Tibial artery (tissue), 4 donors: ENCODE measurements around the gene MIPOL1.
"Not testable (repeated sequence)": the region's sequence is repeated elsewhere in the genome, so short reads cannot be mapped to it uniquely, and the experiment has no call there.

ENCODE experiments used
- DNase-seq, 2 donors: peaks; one replicate each; pipeline ENCODE4 v3.0.0-alpha.2; 2019
- H3K27ac ChIP-seq, 2 donors: fragments of 200-600 bp; sonication (generic) in 1 of 2; 1 replicate in 1 of 2; 2 replicates in 1 of 2; pipeline ENCODE4 v1.5.1; 2018 to 2019; ENCODE audit warnings: mild to moderate bottlenecking in 1 of 2
- H3K27me3 ChIP-seq, 2 donors: fragments of 200-600 bp; sonication (generic) in 1 of 2; one replicate each; pipeline versions ENCODE4 v1.5.1 to v1.6.0; 2016 to 2019
- H3K36me3 ChIP-seq, 3 donors: fragments of 200-600 bp; sonication (generic) in 2 of 3; one replicate each; pipeline ENCODE4 v1.5.1; 2016 to 2019; ENCODE audit warnings: mild to moderate bottlenecking in 2 of 3
- H3K4me1 ChIP-seq, 4 donors: fragments of 200-600 bp; sonication (generic) in 2 of 4; 1 replicate in 3 of 4; 2 replicates in 1 of 4; pipeline ENCODE4 v1.5.1; 2016 to 2019
- H3K4me3 ChIP-seq, 2 donors: fragments of 200-600 bp; sonication (generic) in 1 of 2; 1 replicate in 1 of 2; 2 replicates in 1 of 2; pipeline ENCODE4 v1.5.1; 2018 to 2019; ENCODE audit warnings: mild to moderate bottlenecking in 2 of 2
- H3K9me3 ChIP-seq, 3 donors: fragments of 200-600 bp; sonication (generic) in 1 of 3; one replicate each; pipeline ENCODE4 v1.5.1; 2016 to 2019
- intact Hi-C: fragments of 100-400 bp; cut with DNase I; formaldehyde crosslinking; loops from one replicate; pipeline ENCODE4 v1.15.0; 2023; ENCODE audit warnings: low total_unique reads
- TF ChIP-seq, protein P1 (sequence below), 2 experiments: fragments of 200-600 bp in 1 of 2; fragments of 450-650 bp in 1 of 2; IDR thresholded peaks; one replicate each; pipeline ENCODE4 v1.5.1; 2017 to 2019; ENCODE audit warnings: antibody characterized with exemption in 2 of 2, mild to moderate bottlenecking in 1 of 2, moderate library complexity in 1 of 2

Gene MIPOL1

DNA sequence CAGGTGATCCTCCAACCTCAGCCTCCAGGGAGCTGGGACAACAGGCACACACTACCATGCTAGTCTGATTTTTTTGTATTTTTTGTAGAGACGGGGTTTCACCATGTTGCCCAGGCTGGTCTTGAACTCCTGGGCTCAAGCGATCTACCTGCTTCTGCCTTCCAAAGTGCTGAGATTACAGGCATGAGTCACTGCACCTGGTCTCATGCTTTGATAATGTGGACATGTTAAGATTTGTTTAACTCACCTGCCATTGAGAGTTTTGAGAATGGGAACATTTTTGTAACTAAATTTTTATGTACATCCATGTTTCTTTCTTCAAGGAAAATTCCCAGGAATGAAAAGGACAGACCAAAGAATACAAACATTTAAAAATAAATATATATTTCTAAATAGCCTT is 121.2 kb downstream of the MIPOL1 start:
- no peak overlapping the region for H3K4me3 ChIP-seq
- TF ChIP-seq, protein P1, sequence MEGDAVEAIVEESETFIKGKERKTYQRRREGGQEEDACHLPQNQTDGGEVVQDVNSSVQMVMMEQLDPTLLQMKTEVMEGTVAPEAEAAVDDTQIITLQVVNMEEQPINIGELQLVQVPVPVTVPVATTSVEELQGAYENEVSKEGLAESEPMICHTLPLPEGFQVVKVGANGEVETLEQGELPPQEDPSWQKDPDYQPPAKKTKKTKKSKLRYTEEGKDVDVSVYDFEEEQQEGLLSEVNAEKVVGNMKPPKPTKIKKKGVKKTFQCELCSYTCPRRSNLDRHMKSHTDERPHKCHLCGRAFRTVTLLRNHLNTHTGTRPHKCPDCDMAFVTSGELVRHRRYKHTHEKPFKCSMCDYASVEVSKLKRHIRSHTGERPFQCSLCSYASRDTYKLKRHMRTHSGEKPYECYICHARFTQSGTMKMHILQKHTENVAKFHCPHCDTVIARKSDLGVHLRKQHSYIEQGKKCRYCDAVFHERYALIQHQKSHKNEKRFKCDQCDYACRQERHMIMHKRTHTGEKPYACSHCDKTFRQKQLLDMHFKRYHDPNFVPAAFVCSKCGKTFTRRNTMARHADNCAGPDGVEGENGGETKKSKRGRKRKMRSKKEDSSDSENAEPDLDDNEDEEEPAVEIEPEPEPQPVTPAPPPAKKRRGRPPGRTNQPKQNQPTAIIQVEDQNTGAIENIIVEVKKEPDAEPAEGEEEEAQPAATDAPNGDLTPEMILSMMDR (IDR thresholded peaks at IDR 0.05): no peak
- intact Hi-C loops: no loop called here
- no peaks in the 10 kb centered on the region for H3K36me3 ChIP-seq
- H3K4me1 ChIP-seq: no peaks in the 10 kb centered on the region
- no peak for DNase-seq
- no peaks in the 10 kb centered on the region for H3K9me3 ChIP-seq
- no peaks in the 10 kb centered on the region for H3K27me3 ChIP-seq
- H3K27ac ChIP-seq: no peak overlapping the region

DNA sequence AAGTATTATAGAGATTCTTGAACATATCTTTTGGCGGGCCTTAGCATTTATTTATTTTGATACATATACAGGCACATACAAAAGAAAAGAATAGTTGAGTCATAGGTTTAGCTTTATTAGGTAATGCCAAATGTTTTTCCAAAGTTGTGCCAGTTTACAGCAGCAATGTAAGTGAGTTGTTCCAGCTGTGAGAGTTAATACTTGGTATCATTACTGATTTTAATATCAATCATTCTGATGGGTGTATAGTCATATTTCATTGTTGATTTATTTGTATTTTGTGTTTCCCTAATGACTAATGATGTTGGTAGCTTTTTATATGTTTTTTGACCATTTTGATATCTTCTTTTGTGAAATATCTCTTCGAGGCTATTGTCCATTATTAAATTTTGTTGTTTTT is 122.4 kb downstream of the MIPOL1 start:
- intact Hi-C loops: no loop called here
- DNase-seq: no peak
- TF ChIP-seq, protein P1 (IDR thresholded peaks at IDR 0.05): no peak
- no peaks in the 10 kb centered on the region for H3K36me3 ChIP-seq
- no peak overlapping the region for H3K4me3 ChIP-seq
- no peaks in the 10 kb centered on the region for H3K4me1 ChIP-seq
- H3K9me3 ChIP-seq: no peaks in the 10 kb centered on the region
- no peaks in the 10 kb centered on the region for H3K27me3 ChIP-seq
- no peak overlapping the region for H3K27ac ChIP-seq

DNA sequence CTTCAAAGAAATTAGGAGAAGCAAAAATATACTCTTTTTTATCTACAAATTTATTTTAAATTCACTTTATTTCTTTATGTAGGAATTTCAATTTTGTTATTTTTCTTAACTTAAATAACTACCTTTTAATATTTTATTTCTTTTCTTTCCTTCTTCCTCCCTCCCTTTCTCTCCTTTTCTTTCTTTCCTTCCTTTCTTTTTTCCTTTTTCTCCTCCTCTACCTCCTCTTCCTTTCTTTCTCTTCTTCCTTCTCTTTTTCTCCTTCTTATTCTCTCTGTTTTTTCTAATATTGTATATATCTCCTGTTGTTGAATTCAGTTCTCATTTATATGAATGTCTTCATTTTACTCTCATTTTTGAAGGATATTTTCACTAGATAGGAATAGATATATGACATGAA is 127.6 kb downstream of the MIPOL1 start:
- no peak overlapping the region for H3K27ac ChIP-seq
- no peak overlapping the region for H3K4me3 ChIP-seq
- TF ChIP-seq, protein P1 (IDR thresholded peaks at IDR 0.05): no peak
- no peaks in the 10 kb centered on the region for H3K27me3 ChIP-seq
- H3K36me3 ChIP-seq: peaks cover 0 to 8% (median 0%) of the 10 kb centered on the region in 3 donors
- no peaks in the 10 kb centered on the region for H3K4me1 ChIP-seq
- DNase-seq: no peak
- no peaks in the 10 kb centered on the region for H3K9me3 ChIP-seq
- intact Hi-C loops: no loop called here

DNA sequence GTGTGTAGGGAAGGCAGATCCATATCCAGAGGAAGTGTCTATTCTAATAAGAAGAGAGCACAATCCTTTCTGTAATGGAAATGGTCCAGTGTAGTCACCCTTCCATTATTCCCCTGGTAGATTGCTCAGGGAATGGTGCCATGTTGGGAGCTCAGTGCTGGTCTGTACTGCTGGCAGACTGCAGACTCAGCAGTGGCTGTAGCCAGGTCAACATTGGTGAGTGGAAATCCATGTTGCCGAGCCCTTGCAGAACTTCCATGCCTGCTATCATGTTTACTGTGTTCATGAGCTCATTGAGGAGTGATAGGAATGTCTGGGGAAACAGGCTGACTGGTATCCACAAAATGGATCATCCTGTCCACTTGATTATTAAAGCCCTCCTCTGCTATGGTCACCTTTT is 128.7 kb downstream of the MIPOL1 start:
- Histone ChIP-seq H3K9me3 (peaks cover 0 to 9% (median 0%) of the 10 kb centered on the region in 3 donors), H3K4me1 (no peaks in the 10 kb centered on the region), H3K27me3 (no peaks in the 10 kb centered on the region), H3K27ac (no peak overlapping the region), H3K4me3 (no peak overlapping the region), H3K36me3 (peaks cover 0 to 8% (median 0%) of the 10 kb centered on the region in 3 donors)
- intact Hi-C loops: no loop called here
- no peak for DNase-seq
- TF ChIP-seq, protein P1 (IDR thresholded peaks at IDR 0.05): no peak

- intact Hi-C loops, H3K9me3 ChIP-seq, H3K27ac ChIP-seq, H3K4me3 ChIP-seq, H3K36me3 ChIP-seq, H3K4me1 ChIP-seq, H3K27me3 ChIP-seq, DNase-seq: not testable (repeated sequence)
These were observed 130.2 kb downstream of the MIPOL1 start for GRCh38 chr14:37327933-37328332.

DNA sequence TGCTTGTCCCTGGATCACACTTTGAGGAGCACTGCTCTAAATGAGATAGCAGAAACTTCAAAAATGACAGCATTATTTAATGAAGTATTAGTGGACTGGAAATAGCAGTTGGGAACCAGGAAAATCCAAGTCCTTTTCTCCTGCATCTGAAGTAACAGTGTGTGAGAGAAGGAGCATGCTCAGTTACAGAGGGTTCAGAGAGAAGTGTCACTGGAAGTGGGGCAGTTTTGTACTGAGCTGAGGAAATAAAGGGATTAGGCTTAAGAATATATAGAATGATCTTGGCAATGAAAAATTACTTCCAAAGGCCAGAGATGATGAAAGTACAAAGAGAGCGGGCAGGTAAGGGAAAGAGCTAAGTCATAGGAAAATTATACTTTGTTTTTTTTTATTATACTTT is 130.9 kb downstream of the MIPOL1 start:
- Histone ChIP-seq H3K9me3 (peaks cover 0 to 9% (median 0%) of the 10 kb centered on the region in 3 donors), H3K36me3 (peaks cover 0 to 8% (median 5%) of the 10 kb centered on the region in 3 donors), H3K4me1 (no peaks in the 10 kb centered on the region), H3K27ac (no peak overlapping the region), H3K27me3 (no peaks in the 10 kb centered on the region), H3K4me3 (no peak overlapping the region)
- DNase-seq: no peak
- intact Hi-C loops: no loop called here
- TF ChIP-seq, protein P1 (IDR thresholded peaks at IDR 0.05): no peak
